Neural cell (in vitro differentiated cells): Measurements from ENCODE around the gene TOPBP1.

ENCODE experiments used
- CTCF ChIP-seq: fragments of 450-650 bp; IDR thresholded peaks from 2 replicates; pipeline ENCODE4 v1.5.1; 2014; ENCODE audit warnings: antibody characterized with exemption, mild to moderate bottlenecking, moderate library complexity; ENCODE audit not compliant: poor library complexity, severe bottlenecking
- EP300 ChIP-seq: fragments of 450-650 bp; conservative IDR thresholded peaks from 2 replicates; pipeline ENCODE4 v1.6.1; 2014; ENCODE audit warnings: antibody characterized with exemption, mild to moderate bottlenecking, moderate library complexity; ENCODE audit not compliant: poor library complexity, severe bottlenecking
- EZH2 ChIP-seq: fragments of 200-600, 300-800 bp; shearing (Covaris generic), sonication (generic); IDR thresholded peaks from 2 replicates; pipeline ENCODE4 v1.6.1; 2014; ENCODE audit warnings: antibody characterized with exemption, low read length, borderline replicate concordance, mild to moderate bottlenecking; ENCODE audit not compliant: insufficient read depth, poor library complexity, severe bottlenecking
- POLR2AphosphoS5 ChIP-seq: IDR thresholded peaks from 2 replicates; pipeline ENCODE4 v1.6.1; 2012
- RAD21 ChIP-seq: fragments of 450-650 bp; conservative IDR thresholded peaks from 2 replicates; pipeline ENCODE4 v1.6.1; 2014; ENCODE audit warnings: antibody characterized with exemption, mild to moderate bottlenecking, moderate library complexity
- TAF1 ChIP-seq: IDR thresholded peaks from 2 replicates; pipeline ENCODE4 v1.6.1; 2012; ENCODE audit warnings: low read depth

- TF ChIP-seq TAF1: no peak
- TF ChIP-seq CTCF: no peak
- TF ChIP-seq EZH2: no peak
- no peak for TF ChIP-seq EP300
- TF ChIP-seq RAD21: no peak
- TF ChIP-seq POLR2AphosphoS5: no peak
Measured at GRCh38 chr3:133693821-133694220, 32.1 kb upstream of the TOPBP1 start.
